K562 (cell line): ENCODE results near the gene RAMP2. TPM values are rescaled to one million over a fixed set of nuclear protein-coding genes. Genes with fewer than 3 reads are reported as not detected.

ENCODE experiments used
- ARID3A ChIP-seq: IDR thresholded peaks from 2 replicates; pipeline ENCODE4 v1.6.1; 2012; ENCODE audit warnings: low read depth, low read length, improper control_type of control experiment, borderline replicate concordance
- CREM ChIP-seq: IDR thresholded peaks from 2 replicates; pipeline ENCODE4 v1.6.1; 2014; ENCODE audit warnings: antibody characterized with exemption, low read depth
- CTCF ChIP-seq, 3 experiments: IDR thresholded peaks in 2 of 3; conservative IDR thresholded peaks in 1 of 3; 2 replicates each; pipeline ENCODE4 v1.5.1; 2011 to 2012; ENCODE audit warnings: low read length in 3 of 3, mild to moderate bottlenecking in 3 of 3, control low read depth in 2 of 3, improper control_type of control experiment in 1 of 3, inconsistent platforms in 1 of 3, low read depth in 1 of 3, mixed read lengths in 1 of 3, moderate library complexity in 1 of 3; ENCODE audit not compliant: insufficient read depth in 2 of 3
- ESRRB ChIP-seq: fragments of 250-450 bp; sonication (Bioruptor Pico); IDR thresholded peaks from 2 replicates; pipeline ENCODE4 v1.5.0; 2020; ENCODE audit warnings: mild to moderate bottlenecking, moderate library complexity, borderline replicate concordance
- GATAD2B ChIP-seq: fragments of 450-650 bp; IDR thresholded peaks from 2 replicates; pipeline ENCODE4 v1.6.1; 2017; ENCODE audit warnings: mild to moderate bottlenecking, borderline replicate concordance
- GTF2E2 ChIP-seq: fragments of 200-800 bp; sonication (Bioruptor generic); IDR thresholded peaks from 2 replicates; pipeline ENCODE4 v1.6.1; 2016; ENCODE audit warnings: missing genetic modification characterization, missing compliant biosample characterization
- HDAC8 ChIP-seq: fragments of 450-650 bp; IDR thresholded peaks from 2 replicates; pipeline ENCODE4 v1.6.1; 2016; ENCODE audit warnings: mild to moderate bottlenecking, missing genetic modification characterization, moderate library complexity, missing compliant biosample characterization
- JUNB ChIP-seq: fragments of 450-650 bp; formaldehyde crosslinking; conservative IDR thresholded peaks from 2 replicates; pipeline ENCODE4 v1.4.0; 2020; ENCODE audit warnings: mild to moderate bottlenecking
- MBD2 ChIP-seq: sonication (generic); IDR thresholded peaks from 2 replicates; pipeline ENCODE4 v1.6.1; 2016; ENCODE audit warnings: low read depth, borderline replicate concordance
- PHTF2 ChIP-seq: fragments of 250-450 bp; sonication (Bioruptor Pico); IDR thresholded peaks from 2 replicates; pipeline ENCODE4 v1.5.0; 2021; ENCODE audit warnings: mild to moderate bottlenecking
- POLR2AphosphoS5 ChIP-seq: IDR thresholded peaks from 2 replicates; pipeline ENCODE4 v1.6.1; 2011; ENCODE audit warnings: mild to moderate bottlenecking, low read depth, low read length, moderate library complexity; ENCODE audit not compliant: control insufficient read depth, insufficient read depth
- RNF219 ChIP-seq: fragments of 250-450 bp; sonication (Bioruptor Pico); IDR thresholded peaks from 2 replicates; pipeline ENCODE4 v1.5.0; 2022; ENCODE audit warnings: mild to moderate bottlenecking
- SAFB2 ChIP-seq: fragments of 200-400 bp; formaldehyde crosslinking; IDR thresholded peaks from 2 replicates; pipeline ENCODE4 v1.6.1; 2018; ENCODE audit warnings: borderline replicate concordance, low read length, low read depth, moderate library complexity; ENCODE audit not compliant: severe bottlenecking
- SPI1 ChIP-seq: IDR thresholded peaks from 2 replicates; pipeline ENCODE4 v1.6.1; 2011; ENCODE audit warnings: low read depth, low read length, control low read depth, borderline replicate concordance
- TAF15 ChIP-seq: fragments of 200-400 bp; formaldehyde crosslinking; IDR thresholded peaks from 2 replicates; pipeline ENCODE4 v1.6.1; 2017; ENCODE audit warnings: mild to moderate bottlenecking, low read depth, low read length, moderate library complexity
- TARDBP ChIP-seq: fragments of 450-650 bp; IDR thresholded peaks from 2 replicates; pipeline ENCODE4 v1.6.1; 2016
- YBX1 ChIP-seq: fragments of 450-650 bp; IDR thresholded peaks from 2 replicates; pipeline ENCODE4 v1.7.1; 2016; ENCODE audit warnings: mild to moderate bottlenecking
- ZC3H4 ChIP-seq: sonication (generic); formaldehyde crosslinking; IDR thresholded peaks from 2 replicates; pipeline ENCODE4 v1.9.0; 2021; ENCODE audit warnings: missing genetic modification reagents, borderline replicate concordance
- ZNF143 ChIP-seq: sonication (generic); formaldehyde crosslinking; IDR thresholded peaks from 2 replicates; pipeline ENCODE4 v1.9.0; 2022; ENCODE audit warnings: mild to moderate bottlenecking, missing genetic modification reagents
- ZNF232 ChIP-seq: sonication (generic); formaldehyde crosslinking; IDR thresholded peaks from 2 replicates; pipeline ENCODE4 v1.8.0; 2022; ENCODE audit warnings: mild to moderate bottlenecking, missing genetic modification reagents
- ZNF263 ChIP-seq: sonication (generic); formaldehyde crosslinking; IDR thresholded peaks from 2 replicates; pipeline ENCODE4 v1.8.0; 2022; ENCODE audit warnings: mild to moderate bottlenecking, missing genetic modification reagents, borderline replicate concordance
- ZNF311 ChIP-seq: fragments of 250-450 bp; sonication (Bioruptor Pico); IDR thresholded peaks from 2 replicates; pipeline ENCODE4 v1.4.0; 2020; ENCODE audit warnings: mild to moderate bottlenecking, moderate library complexity
- ZNF589 ChIP-seq: fragments of 200-800 bp; sonication (Bioruptor generic); IDR thresholded peaks from 2 replicates; pipeline ENCODE4 v1.6.1; 2016; ENCODE audit warnings: low read depth, missing genetic modification characterization, missing compliant biosample characterization
- polyA plus RNA-seq, 8 experiments: library from polyadenylated mRNA; depleted of rRNA in 4 of 8; stranded (reverse) in 5 of 8; unstranded in 3 of 8; fragments of >200 nt; fragmentation: Nextera tagmentation in 2 of 8; fragmentation: Illumina TruSeq in 1 of 8; extraction: Ambion mirVana in 2 of 8; extraction: Trizol in 1 of 8; gene quantifications; 2 replicates each; pipeline versions ENCODE4 v1.2.1 to v1.2.3, GENCODE V29; 2011 to 2014; ENCODE audit warnings: inconsistent platforms in 1 of 8, missing spikeins in 1 of 8
- total RNA-seq, 7 experiments: library from RNA; depleted of rRNA in 6 of 7; stranded (reverse); fragments of >200 nt in 6 of 7; fragmentation: Illumina TruSeq in 2 of 7; extraction: Trizol in 2 of 7; gene quantifications; 2 replicates each; pipeline versions ENCODE4 v1.2.1 to v1.2.3, GENCODE V29; 2011 to 2021; ENCODE audit warnings: low replicate concordance in 1 of 7

Gene RAMP2
- total and polyA plus RNA-seq, 9 of the 15 experiments (the other 6 are each of a cell fraction or from before 2014, with no cell fraction given) = not detected

- TF ChIP-seq ZNF232 (CRISPR knock-in tag) (no peak), HDAC8 (tag) (no peak), CTCF (IDR thresholded peaks at IDR 0.05 in 2 of 3, conservative IDR thresholded peaks at IDR 0.05 in 1 of 3; ENCODE audit: insufficient read depth in 2 of 3, low read depth in 1 of 3, low read length in 3 of 3) (peak; percentile 77 to 90 (median 81)), TARDBP (no peak), GTF2E2 (tag) (no peak), JUNB (no peak), ARID3A (no peak), ZC3H4 (no peak), CREM (peak; percentile 22; the same call in 1 of the 2 replicates), ZNF311 (CRISPR knock-in tag) (no peak), MBD2 (no peak), POLR2AphosphoS5 (no peak), ZNF263 (CRISPR knock-in tag) (no peak), TAF15 (no peak), PHTF2 (CRISPR knock-in tag) (no peak), GATAD2B (no peak), ESRRB (CRISPR knock-in tag) (no peak), YBX1 (no peak), SPI1 (no peak), ZNF589 (CRISPR knock-in tag) (no peak), RNF219 (no peak), SAFB2 (no peak), ZNF143 (CRISPR knock-in tag) (no peak)
These were observed 39.9 kb upstream of the RAMP2 start (continued) for GRCh38 chr17:42720996-42721583.
